ENCODE results near the gene CHM.

- TF ChIP-seq EZH2 (IDR thresholded peaks at IDR 0.05; ENCODE audit: borderline replicate concordance) (no peak), CTCF (IDR thresholded peaks at IDR 0.05; ENCODE audit: poor library complexity) (no peak)
These were observed 117.3 kb downstream of the CHM start for GRCh38 chrX:85930099-85930498.

All from hepatocyte (in vitro differentiated cells).